Effector CD4-positive, alpha-beta T cell (primary cell): ENCODE measurements around the gene ALDH18A1.
"Not testable (repeated sequence)": the region's sequence is repeated elsewhere in the genome, so short reads cannot be mapped to it uniquely, and the experiment has no call there.

Experiments
- DNase-seq: peaks from one replicate; pipeline ENCODE4 v3.0.0-alpha.2; 2020
- total RNA-seq: gene quantifications from one replicate; lab custom pipeline; 2026; lab: John Stamatoyannopoulos, UW

The ALDH18A1 gene
- 29.3 reads per million, percentile 55 among the genes with 10 or more reads in this experiment for total RNA-seq

GRCh38 chr10:95656291-95657164 is at the start of gene ALDH18A1:
ALDH18A1 (minus strand) TSS chr10:95656711; CDS start chr10:95653377, 3,334 bp downstream.
- DNase-seq = peak; percentile 82

GRCh38 chr10:95698415-95698814 is 41.9 kb upstream of the ALDH18A1 start:
- no peak for DNase-seq

GRCh38 chr10:95697429-95697828 is 40.9 kb upstream of the ALDH18A1 start:
- DNase-seq = no peak

DNA sequence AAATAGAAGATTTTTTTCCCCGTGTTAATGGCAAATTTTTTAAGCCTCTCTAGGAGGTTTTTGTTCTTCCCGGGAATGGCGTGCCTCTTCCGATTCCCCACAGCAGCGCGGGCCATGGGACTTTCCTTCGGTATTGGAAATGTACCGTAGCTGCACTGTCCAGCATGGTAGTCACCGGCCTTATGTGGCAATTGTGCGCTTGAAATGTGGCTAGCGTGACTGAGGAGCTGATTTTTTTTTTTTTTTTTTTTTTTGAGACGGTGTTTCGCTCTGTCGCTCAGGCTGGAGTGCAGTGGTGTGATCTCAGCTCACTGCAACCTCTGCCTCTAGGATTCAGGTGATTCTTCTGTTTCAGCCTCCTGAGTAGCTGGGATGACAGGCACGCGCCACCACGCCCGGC is 38.2 kb upstream of the ALDH18A1 start:
- no peak for DNase-seq

DNA sequence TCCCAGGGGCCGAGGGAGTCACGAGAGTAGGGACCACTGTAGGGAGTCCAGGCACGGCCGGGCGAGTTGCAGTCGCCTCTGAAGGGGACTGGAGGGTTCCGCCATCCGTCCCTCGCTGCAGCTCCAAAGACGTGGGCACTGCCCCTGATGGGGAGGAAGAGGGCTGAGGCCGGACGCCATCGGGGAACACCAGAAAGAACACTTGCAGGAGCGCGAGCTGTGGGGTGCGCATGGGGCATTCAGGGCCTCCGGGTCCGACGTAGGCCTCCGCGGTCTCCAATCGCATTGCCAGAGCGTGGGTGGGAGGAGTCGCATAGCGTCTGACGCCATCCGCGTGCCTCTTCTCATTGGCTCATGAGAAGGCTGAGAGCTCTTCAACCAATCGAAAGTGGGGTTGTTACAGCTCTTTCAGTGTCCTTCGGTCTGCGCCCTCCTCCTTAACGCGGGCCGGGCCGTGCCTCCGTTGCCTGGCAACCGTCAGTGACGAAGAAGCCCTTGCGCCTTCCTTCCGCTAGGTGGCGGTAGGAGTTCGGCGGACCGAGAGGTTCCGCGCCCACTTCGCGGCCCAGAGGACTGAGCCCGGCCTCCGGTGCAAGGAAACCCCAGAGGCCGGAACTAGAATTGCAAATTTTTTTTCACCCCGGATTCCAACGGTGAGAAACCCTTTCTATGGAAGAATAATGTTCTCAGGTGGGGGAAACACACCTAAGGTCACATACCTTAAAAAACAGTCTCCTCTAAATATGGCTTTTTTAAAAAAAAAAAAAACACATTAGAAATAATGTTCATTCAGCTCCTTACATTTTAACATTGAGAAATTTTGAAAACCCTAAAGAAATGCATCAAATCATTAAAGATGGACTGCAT is 37.4 kb upstream of the ALDH18A1 start, which contains the start of gene TCTN3:
Gene TCTN3 (minus strand): TSS at position 260 of the 867 bp plus-strand sequence. CDS start 28 bp downstream, at position 232.
- peak; percentile 94 for DNase-seq

DNA sequence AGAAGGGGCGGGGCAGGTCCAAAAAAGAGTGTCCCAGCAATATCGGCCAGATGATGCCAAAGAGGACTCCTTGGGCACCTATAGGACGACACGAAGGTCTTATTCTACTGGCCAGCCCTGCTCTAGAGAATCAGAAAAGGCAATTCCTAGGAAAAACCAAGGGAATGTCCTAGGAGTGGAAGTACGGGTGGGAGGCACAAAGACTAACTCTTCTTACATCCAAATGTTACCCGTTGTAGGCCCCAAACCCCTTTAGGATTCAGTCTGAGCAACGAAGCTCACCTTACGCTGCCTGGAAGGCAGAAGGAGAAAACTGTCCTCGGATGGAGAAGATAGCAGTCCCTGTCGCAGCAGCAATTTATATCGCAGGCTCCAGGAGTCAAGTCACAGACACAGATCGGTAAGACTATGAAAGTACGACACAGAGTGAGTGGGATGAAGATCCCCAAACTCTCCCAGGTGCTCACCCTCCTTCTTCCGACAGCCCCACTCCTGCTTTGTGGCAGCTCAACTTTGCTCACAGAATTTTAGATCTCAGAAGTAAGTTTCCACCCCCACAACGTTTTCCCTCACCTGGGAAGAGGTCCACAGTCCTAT is 36.7 kb upstream of the ALDH18A1 start:
- DNase-seq = no peak

DNA sequence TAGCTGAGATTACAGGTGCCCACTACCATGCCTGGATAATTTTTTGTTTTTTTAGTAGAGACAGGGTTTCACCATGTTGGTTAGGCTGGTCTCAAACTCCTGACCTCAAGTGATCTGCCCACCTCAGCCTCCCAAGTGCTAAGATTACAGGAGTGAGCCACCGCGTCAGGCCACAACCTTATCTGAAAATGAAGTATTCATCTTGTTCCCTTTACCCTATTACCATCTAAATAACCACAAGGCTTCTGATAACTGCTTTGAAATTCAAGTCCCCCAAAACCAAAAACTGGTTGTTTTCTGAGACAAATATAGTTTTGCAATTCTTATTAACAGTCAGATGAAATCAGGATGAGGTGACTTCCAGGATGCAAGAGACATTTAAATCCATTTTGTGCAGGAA is 34.8 kb upstream of the ALDH18A1 start:
- no peak for DNase-seq

DNA sequence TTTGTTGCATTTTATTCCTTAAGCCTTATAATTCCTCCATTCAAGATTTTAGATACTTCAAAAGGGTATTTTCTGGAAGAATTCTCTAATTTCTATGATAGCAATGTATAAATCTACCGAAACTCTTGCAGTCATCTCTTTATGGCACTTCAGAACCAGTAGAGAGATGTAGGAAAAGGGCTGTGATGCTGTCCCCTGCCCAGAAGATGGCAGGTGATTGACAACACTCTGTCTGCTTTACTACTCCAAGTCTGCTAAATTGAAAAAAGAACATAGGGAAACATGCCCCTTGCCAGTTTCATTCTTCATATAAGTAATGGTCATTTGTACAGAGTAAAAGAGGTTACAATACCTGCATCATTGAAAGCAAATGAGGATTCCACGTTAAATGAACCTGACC is 32.1 kb upstream of the ALDH18A1 start:
- no peak for DNase-seq

GRCh38 chr10:95683966-95684365 is 27.5 kb upstream of the ALDH18A1 start:
- DNase-seq = no peak

- DNase-seq = no peak
Observed at GRCh38 chr10:95675403-95676116, 19.0 kb upstream of the ALDH18A1 start.

GRCh38 chr10:95674643-95675042 is 18.1 kb upstream of the ALDH18A1 start:
- no peak for DNase-seq

DNA sequence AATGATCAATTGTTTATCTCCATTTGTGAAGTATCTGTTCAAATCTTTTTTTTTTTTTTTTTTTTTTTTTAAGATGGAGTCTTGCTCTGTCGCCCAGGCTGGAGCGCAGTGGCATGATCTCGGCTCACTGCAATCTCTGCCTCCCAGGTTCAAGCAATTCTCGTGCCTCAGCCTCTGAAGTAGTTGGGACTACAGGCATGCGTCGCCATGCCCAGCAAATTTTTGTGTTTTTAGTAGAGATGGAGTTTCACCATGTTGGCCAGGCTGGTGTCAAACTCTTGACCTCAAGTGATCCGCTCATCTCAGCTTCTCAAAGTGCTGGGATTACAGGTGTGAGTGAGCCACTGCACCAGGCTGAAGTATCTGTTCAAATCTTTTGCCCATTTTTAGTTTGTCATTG is 16.1 kb upstream of the ALDH18A1 start:
- DNase-seq = not testable (repeated sequence)

GRCh38 chr10:95664543-95664942 is 8.0 kb upstream of the ALDH18A1 start:
- DNase-seq = no peak

DNA sequence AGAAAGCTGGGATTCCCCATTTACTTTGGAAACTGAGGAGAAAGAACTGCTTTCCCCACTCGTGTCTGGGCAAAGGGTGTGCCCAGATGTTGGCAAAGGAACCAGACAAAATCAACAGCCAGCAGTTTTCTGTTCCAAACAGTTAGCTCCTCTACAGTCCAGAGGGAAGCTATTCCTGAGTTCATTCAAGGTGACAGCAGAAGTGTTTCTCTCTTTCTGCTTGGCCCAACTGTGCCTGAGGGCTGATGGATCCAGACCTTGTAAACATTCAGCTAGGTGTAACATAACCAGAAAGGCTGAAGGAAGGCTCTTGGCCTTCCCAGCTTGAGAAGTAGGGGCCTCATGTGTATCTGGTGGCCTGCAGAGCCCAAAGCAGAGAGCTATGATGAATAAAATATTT is 7.0 kb upstream of the ALDH18A1 start:
- no peak for DNase-seq

- DNase-seq = no peak
Observed at GRCh38 chr10:95661818-95662217, 5.3 kb upstream of the ALDH18A1 start.

- DNase-seq = no peak
Observed at GRCh38 chr10:95660283-95660682, 3.8 kb upstream of the ALDH18A1 start.

- no peak for DNase-seq
Observed at GRCh38 chr10:95657250-95657649, 739 bp upstream of the ALDH18A1 start.

GRCh38 chr10:95655571-95656290 is 780 bp downstream of the ALDH18A1 start:
- no peak for DNase-seq

DNA sequence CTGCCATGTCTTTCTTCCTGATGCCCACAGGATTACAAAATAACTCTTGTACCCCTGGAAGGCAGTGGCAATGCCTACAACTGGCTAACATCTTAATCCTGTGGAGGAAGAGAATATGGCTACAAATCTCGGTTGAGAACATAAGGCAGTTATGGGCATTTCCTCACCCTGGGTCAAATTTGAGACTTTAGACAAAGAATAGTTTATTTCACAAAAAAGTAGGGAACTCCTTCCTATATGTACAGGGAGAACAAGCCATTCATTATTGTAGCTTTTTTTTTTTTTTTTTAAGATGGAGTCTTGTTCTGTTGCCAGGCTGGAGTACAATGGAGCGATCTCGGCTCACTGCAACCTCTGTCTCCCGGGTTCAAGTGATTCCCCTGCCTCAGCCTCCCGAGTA is 2.6 kb downstream of the ALDH18A1 start:
- DNase-seq = no peak

DNA sequence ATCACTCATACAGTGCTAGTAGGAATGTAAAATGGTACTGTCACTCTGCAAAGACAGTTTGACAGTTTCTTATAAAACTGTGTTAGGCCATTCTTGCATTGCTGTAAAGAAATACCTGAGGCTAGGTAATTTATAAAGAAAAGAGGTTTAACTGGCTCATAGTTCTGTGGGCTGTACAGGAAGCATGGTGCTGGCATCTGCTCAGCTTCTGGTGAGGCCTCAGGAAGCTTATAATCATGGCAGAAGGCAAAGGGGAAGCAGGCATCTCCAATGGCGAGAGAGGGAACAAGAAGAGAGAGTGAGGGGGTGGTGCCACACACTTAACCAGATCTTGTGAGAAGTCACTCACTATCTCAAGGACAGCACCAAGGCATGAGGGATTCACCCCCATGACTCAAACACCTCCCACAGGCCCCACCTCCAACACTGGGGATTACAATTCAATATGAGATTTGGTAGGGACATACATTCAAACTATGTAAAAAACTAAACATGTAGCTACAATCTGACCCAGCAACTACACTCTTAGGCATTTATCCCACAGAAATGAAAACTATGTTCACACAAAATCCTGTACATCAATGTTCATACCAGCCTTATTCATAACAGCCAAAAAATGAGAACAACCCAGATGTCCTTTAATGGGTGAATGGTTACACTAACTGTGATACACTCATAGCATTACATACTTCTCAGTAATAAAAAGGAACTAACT is 5.0 kb downstream of the ALDH18A1 start:
- no peak for DNase-seq

- no peak for DNase-seq
Observed at GRCh38 chr10:95650232-95650631, 6.3 kb downstream of the ALDH18A1 start.
